SU-DHL-6 (cell line): ENCODE measurements around the gene NUDT2.

Experiments used
- H2AFZ ChIP-seq: fragments of 200-600 bp; sonication (generic); 2 replicates; pipeline ENCODE4 v1.6.1; 2014; ENCODE audit warnings: low read depth, mild to moderate bottlenecking, moderate library complexity, mixed read lengths, antibody characterized with exemption, low read length; ENCODE audit not compliant: severe bottlenecking
- H3F3A ChIP-seq: fragments of 200-600 bp; shearing (Covaris generic); 2 replicates; pipeline ENCODE4 v1.6.0; 2016; ENCODE audit warnings: antibody characterized with exemption, mild to moderate bottlenecking; ENCODE audit not compliant: insufficient read depth
- H3K27ac ChIP-seq: fragments of 200-600 bp; sonication (generic); 2 replicates; pipeline ENCODE4 v1.5.1; 2016; ENCODE audit warnings: low read depth, mild to moderate bottlenecking, low read length, moderate library complexity, mixed read lengths
- H3K27me3 ChIP-seq: fragments of 200-600 bp; sonication (generic), shearing (Covaris generic); 2 replicates; pipeline ENCODE4 v1.6.0; 2014; ENCODE audit warnings: mild to moderate bottlenecking, low read length
- H3K36me3 ChIP-seq: fragments of 200-600 bp; sonication (generic); 2 replicates; pipeline ENCODE4 v1.6.1; 2014; ENCODE audit warnings: mild to moderate bottlenecking, low read length, mixed read lengths
- H3K4me2 ChIP-seq: fragments of 300-600, 200-600 bp; shearing (Covaris generic), sonication (generic); 2 replicates; pipeline ENCODE4 v1.6.0; 2014; ENCODE audit warnings: low read length, low read depth, mild to moderate bottlenecking; ENCODE audit not compliant: poor library complexity, severe bottlenecking
- H3K4me3 ChIP-seq: fragments of 200-600 bp; sonication (generic); 2 replicates; pipeline ENCODE4 v1.5.1; 2014; ENCODE audit warnings: antibody characterized with exemption, low read length, mild to moderate bottlenecking, mixed read lengths; ENCODE audit not compliant: insufficient read depth, poor library complexity, severe bottlenecking
- H3K79me2 ChIP-seq: fragments of 200-600 bp; sonication (generic); 2 replicates; pipeline ENCODE4 v1.6.1; 2014; ENCODE audit warnings: mild to moderate bottlenecking, low read length, moderate library complexity; ENCODE audit not compliant: insufficient read depth
- H3K9ac ChIP-seq: fragments of 200-600 bp; sonication (generic); 2 replicates; pipeline ENCODE4 v1.7.0; 2014; ENCODE audit warnings: mild to moderate bottlenecking, low read length
- H3K9me2 ChIP-seq: fragments of 200-600 bp; sonication (generic); replicated peaks from 2 replicates; pipeline ENCODE4 v1.6.1; 2014; ENCODE audit warnings: low read length; ENCODE audit not compliant: insufficient read depth
- H3K9me3 ChIP-seq: fragments of 200-600 bp; sonication (generic); 2 replicates; pipeline ENCODE4 v1.6.1; 2014; ENCODE audit warnings: low read length, mixed read lengths; ENCODE audit not compliant: insufficient read depth
- H4K20me1 ChIP-seq: fragments of 200-600 bp; sonication (generic); 2 replicates; pipeline ENCODE4 v1.6.1; 2014; ENCODE audit warnings: low read depth, mild to moderate bottlenecking, antibody characterized with exemption, low read length, moderate library complexity, mixed read lengths
- CTCF ChIP-seq: fragments of 200-600 bp; sonication (generic); IDR thresholded peaks from one replicate; pipeline ENCODE4 v1.5.1; 2017; ENCODE audit warnings: antibody characterized with exemption, mild to moderate bottlenecking, low read length, moderate library complexity; ENCODE audit not compliant: insufficient read depth, poor library complexity, severe bottlenecking
- EZH2phosphoT487 ChIP-seq: fragments of 200-600 bp; sonication (generic), shearing (Covaris generic); conservative IDR thresholded peaks from 2 replicates; pipeline ENCODE4 v1.6.1; 2018; ENCODE audit warnings: mild to moderate bottlenecking, antibody characterized with exemption, low read length, moderate library complexity, mixed read lengths

NUDT2 gene

DNA sequence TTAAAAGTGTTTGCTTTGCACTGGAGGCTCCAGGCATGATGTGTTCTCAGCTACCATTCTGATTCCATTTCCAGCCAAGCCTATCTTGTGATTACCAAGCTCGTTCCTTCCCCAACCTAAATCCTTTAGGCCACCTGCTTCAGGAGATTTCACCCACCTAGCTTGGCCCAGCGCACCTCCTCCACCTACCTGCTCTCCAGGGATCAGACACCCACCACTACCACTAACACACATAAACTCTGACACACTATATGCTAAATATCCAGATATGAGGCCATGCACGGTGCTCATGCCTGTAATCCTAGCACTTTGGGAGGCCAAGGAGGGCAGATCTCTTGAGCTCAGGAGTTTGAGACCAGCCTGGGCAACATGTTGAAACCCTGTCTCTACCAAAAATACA, 45.0 kb downstream of the NUDT2 start:
- peaks cover 9% of the 10 kb centered on the region; the same call in 1 of the 2 replicates for H3F3A ChIP-seq
- no peaks in the 10 kb centered on the region for H3K36me3 ChIP-seq
- H3K4me3 ChIP-seq: no peak overlapping the region
- H3K9ac ChIP-seq: no peak overlapping the region
- H3K79me2 ChIP-seq: no peaks in the 10 kb centered on the region
- no peak overlapping the region for H3K27ac ChIP-seq
- no peak overlapping the region for H3K4me2 ChIP-seq
- no peaks in the 10 kb centered on the region for H3K9me3 ChIP-seq
- TF ChIP-seq CTCF (no peak), EZH2phosphoT487 (no peak)
- no peaks in the 10 kb centered on the region for H3K27me3 ChIP-seq
- no peak overlapping the region for H2AFZ ChIP-seq
- no peaks in the 10 kb centered on the region for H4K20me1 ChIP-seq
- no peaks in the 10 kb centered on the region for H3K9me2 ChIP-seq

DNA sequence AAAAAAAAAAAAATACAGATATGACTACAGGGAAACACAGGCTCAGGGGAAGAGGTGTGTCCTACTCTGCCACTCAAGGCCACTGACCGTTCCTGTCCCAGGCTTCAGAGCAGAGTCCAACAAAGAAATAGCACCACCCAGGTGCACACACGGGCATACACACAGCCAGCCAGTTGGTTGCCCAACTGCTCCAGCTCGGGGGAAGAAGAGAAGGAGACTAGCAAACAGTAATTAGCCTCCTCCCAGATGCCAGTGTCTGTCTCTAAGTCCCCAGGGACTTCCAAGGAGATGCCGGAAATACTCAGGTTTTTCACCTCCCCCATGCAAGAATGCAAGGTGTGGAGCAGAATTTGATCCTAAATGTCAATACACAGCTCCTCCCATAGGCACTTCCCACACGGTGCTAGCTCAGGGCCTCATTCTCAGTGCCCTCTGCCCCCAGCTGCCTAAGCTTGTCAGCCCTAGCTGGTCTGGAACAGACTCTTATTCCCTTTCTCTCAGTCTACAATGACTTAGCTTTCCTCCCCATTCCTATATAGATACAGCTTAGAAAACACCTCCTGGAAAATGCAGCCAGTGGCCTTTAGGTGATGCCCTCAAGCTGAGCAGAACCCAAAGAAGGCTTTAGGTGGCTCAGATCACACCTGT, 45.7 kb downstream of the NUDT2 start:
- no peaks in the 10 kb centered on the region for H3K27me3 ChIP-seq
- H3K27ac ChIP-seq: no peak overlapping the region
- no peaks in the 10 kb centered on the region for H4K20me1 ChIP-seq
- no peak overlapping the region for H3K9ac ChIP-seq
- TF ChIP-seq CTCF: no peak
- TF ChIP-seq EZH2phosphoT487: no peak
- no peaks in the 10 kb centered on the region for H3K36me3 ChIP-seq
- H3F3A ChIP-seq: peaks cover 9% of the 10 kb centered on the region; the same call in 1 of the 2 replicates
- no peaks in the 10 kb centered on the region for H3K79me2 ChIP-seq
- H3K9me3 ChIP-seq: no peaks in the 10 kb centered on the region
- H3K4me2 ChIP-seq: peak overlapping the region; percentile 70
- no peak overlapping the region for H3K4me3 ChIP-seq
- H3K9me2 ChIP-seq: no peaks in the 10 kb centered on the region
- H2AFZ ChIP-seq: no peak overlapping the region

DNA sequence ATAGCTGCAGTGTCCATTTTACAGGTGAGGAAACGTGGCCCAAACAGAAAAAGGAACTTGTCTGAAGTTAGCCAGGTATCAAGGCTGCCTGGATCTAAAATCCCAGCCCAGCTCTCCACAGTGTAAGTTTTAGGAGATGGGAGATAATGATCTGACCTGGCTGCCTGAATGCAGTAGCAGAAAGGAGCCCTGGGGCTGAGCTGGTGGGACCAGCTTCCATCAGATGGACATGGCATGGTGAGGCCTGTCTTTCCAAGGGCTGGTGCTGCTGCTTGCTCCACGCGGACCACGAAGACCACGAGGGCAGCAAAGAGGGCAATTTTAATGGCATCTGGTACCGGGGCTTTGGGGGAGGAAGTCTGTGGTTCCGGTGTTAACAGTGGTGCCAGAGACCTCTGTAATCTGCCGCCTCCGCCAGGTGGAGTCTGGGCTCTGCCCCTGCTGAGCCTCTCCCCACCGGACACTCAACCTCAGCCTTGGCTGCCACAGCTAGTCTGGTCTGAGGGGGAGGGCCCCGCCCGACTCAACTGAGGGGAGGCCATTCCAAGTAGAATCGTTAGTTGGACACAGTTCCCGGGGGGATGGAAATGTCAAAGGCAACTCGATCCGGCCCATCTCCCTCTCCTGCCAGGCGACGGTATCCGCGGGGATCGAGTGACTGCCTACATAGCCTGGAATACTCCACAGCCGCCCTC, 46.7 kb downstream of the NUDT2 start:
- Histone ChIP-seq H3K27ac (peak overlapping the region; percentile 6; the same call in 1 of the 2 replicates), H4K20me1 (no peaks in the 10 kb centered on the region), H3K79me2 (no peaks in the 10 kb centered on the region), H2AFZ (peak overlapping the region; percentile 80), H3K9me2 (no peaks in the 10 kb centered on the region), H3K36me3 (no peaks in the 10 kb centered on the region), H3K4me3 (peak overlapping the region; percentile 63), H3K9me3 (no peaks in the 10 kb centered on the region), H3K4me2 (peak overlapping the region; percentile 70), H3K27me3 (no peaks in the 10 kb centered on the region), H3F3A (peaks cover 9% of the 10 kb centered on the region; the same call in 1 of the 2 replicates), H3K9ac (peak overlapping the region; percentile 68)
- TF ChIP-seq CTCF: peak; percentile 57
- TF ChIP-seq EZH2phosphoT487: no peak
